Bone marrow (tissue), 2 donors: Measurements from ENCODE around the gene DLST.

Source experiments
- DNase-seq, 2 donors: peaks; one replicate each; lab custom pipeline; 2025; lab: John Stamatoyannopoulos, UW

The DLST gene

GRCh38 chr14:74896400-74896799, 14.7 kb downstream of the DLST start:
- DNase-seq, result no peak

DNA sequence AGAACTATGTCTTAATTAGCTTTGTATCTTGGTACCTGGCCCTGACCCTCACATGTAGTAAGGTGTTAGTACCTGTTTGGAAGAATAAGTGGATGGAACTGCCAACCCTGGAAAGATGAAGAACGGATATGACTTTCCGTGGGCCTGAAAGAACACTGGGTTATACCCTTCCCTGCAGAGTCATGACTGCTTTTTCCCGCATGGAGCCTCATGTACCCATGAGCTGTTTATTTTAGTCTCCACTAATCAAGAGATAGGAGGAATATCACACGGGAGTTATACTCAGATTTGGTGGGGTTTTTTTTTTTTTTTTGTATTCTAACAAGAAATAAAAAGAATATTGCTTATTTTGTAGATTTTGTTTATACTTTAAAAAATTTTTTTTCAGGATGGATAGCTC, 15.9 kb downstream of the DLST start:
- DNase-seq, result no peak

GRCh38 chr14:74898083-74898482, 16.4 kb downstream of the DLST start:
- no peak for DNase-seq

GRCh38 chr14:74898694-74899093, 17.0 kb downstream of the DLST start:
- no peak for DNase-seq

- DNase-seq, result no peak
These were observed 21.4 kb downstream of the DLST start for GRCh38 chr14:74902941-74903705.

DNA sequence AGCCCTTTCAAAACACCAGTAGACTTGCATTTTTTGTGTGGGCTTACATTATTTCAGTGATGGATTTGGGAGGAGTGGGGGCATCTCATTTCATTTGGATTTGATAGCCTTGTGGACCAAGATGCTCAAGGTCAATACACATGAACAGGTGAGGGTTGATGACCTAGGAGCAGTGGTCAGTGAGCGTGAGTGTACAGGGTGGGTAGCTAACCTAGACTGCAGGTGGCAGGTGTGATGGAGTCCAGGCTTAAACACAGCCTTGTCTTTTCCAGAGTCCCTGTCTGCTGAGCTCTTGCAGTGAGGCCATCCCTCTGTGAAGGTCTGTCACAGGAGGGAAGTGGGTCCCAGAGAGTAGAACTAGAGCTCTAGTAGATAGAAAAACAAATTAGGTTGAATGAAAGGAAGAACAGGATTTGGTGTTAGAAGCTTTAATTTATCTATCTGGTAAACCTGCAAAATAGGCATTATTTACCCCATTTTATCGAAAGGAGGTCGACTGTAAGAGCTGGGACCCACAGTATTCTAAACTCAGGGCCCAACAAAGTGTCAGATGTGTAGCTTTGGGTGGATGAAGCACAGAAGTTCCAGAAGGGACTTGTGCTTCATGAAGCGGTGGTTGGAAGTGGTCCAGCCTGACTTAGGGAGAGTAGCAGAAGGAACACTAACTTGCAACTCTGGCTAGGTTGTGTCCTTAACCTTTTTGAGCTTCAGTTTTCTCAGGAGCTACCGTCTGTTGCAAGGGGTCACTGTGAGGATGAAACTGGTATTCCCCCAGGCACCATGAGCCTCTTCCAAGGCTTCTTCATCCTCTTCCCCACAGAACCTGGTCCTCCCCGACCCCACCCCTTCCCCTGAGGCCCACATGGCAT, 23.2 kb downstream of the DLST start:
- DNase-seq, result no peak

DNA sequence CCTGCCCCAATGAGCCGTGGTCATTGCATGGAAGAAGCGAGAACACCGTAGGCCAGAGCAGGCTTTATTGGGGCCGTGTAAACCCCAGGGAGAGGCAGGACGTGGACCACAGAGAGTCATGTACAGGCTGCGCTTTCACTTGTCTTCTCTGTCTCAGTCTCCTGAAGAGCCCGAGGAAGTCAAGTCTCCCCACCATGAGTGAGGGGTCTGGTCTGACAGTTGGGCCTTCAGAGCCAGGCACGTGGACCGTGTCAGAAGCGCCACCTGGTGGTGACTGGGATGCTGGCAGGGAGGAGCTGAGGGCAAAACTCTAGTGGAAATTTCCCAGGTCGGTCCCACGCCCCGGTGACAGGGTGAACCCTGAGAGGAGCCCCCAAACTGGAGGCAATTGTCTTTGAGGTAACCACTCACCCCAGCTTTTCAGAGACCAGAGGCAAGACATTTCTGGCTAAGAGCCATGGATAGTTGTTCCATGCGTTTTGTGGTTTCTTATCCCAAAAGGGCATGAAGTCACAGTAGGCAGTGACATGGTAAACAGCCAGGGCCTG, 24.0 kb downstream of the DLST start:
- peak; percentile 57 to 62 for DNase-seq

DNA sequence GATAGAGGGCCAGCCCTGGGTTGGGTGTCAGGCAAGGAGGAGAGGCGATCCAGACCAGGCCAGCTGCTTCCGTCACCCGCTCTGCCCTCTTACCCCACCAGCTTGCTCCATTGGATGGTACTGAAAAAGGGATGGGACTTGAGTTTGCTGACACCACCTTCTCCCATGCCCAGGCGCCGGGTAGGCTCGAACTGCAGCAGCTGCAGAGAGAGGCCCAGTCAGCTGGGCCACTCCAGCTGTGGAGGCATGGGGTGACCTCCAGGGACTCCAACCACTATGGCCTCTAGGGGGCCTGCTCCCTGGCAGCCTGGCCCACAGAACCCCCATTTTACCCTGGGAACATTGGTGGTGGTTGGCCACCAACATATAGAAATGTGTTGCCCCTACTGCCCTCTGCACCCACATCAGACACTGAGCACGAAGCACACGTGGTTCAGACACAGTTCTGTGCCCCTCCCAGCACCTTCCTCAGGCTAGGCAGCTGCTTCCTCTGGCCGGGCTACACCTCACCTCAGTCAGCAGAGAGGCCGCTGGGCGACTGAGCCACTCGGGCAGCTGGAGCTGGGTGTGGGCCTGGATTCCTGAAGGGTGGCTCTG, 25.3 kb downstream of the DLST start:
- no peak for DNase-seq

GRCh38 chr14:74907744-74908143, 26.0 kb downstream of the DLST start:
- no peak for DNase-seq

- DNase-seq, result no peak
These were observed 27.2 kb downstream of the DLST start for GRCh38 chr14:74908861-74909341.

DNA sequence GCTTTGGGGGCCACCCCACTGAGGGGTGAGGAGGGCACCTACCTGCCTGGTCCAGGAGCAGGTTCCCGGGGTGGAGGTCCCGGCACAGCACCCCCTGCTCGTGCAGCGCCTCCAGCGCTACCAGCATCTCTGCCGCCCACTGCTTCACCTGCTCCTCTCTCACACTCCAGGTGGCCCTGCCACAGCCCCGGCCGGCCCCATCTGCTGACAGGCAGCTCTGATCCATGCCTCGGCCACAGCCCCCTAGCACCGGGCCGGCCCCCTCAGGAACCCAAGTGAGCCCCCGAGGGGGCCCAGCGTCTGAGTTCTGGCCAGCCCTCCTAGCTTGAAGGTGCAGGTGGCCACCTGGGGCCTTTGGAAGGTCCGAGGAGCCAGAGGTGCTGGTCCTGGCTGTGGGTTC, 27.8 kb downstream of the DLST start:
- no peak for DNase-seq

GRCh38 chr14:74909911-74910310, 28.2 kb downstream of the DLST start:
- DNase-seq, result no peak

- no peak for DNase-seq
These were observed 28.8 kb downstream of the DLST start for GRCh38 chr14:74910556-74910955.

GRCh38 chr14:74911221-74911620, 29.5 kb downstream of the DLST start:
- no peak for DNase-seq

- no peak for DNase-seq
These were observed 30.0 kb downstream of the DLST start for GRCh38 chr14:74911704-74912103.

DNA sequence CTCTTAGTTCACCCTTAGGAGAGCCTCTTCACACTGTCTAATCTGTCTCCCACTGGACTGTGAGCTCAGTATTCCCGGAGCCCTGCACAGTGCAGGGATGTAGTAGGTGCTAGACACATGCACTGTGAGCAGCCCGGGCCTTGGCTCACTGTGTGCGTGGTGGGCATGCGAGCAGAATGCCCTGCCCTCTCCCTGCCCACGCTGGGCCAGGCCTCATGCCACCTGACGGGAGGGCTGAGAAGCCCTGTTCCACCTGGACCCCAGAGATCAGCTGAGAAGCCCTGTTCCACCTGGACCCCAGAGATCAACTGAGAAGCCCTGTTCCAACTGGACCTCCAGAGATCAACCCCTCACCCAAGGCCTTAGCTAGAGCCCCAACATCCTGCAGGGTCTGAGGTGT, 30.4 kb downstream of the DLST start:
- no peak for DNase-seq

DNA sequence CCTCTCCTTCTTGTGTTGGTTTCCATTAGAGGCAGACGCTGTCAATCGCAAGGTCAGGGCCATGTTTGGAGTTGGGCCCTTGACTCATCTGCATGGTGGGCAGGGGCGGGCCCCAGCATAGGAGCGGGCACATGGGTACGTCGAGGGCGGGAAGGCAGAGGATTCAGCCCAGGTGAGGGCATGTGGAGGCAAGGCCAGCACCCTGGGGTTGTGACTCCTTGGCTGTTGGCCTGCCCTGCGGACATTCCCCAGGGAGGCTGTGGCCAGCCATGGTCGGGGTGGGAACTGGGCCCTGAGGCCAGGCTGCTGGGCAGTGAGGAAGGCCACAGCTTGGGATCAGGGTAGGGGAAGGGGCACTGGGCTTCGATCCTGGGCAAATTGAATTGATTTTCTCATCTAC, 31.1 kb downstream of the DLST start:
- no peak for DNase-seq

GRCh38 chr14:74913393-74913910, 31.7 kb downstream of the DLST start:
- DNase-seq, result no peak

DNA sequence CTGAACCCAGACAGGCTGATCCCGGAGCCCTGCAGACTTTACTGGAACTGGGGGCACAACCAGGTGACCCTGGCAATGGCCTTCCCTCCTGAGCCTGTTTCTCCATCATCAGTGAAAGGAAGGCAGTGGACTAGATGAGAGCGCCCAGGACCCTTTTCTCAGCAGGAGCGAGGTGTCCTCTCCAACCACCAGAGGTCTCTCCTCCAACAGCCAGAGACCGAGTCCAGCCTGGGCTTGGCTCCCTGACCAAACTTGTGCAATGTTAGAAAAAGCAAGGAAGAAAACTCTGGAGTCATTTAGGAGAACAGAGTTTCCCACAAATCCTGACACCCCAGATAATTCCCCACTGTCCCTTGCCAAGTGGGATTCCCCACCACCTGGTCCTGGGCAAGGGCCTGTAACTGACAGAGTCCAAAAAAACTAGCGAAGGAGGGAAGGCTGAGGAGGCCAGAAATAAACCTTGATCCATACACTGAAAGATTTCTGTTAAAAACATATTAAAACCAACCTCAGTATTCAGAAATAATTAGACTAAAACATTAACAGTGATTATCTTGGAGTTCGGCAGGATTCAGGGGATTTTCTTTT, 32.4 kb downstream of the DLST start:
- peak in 1 of 2 donors; percentile 47 for DNase-seq

DNA sequence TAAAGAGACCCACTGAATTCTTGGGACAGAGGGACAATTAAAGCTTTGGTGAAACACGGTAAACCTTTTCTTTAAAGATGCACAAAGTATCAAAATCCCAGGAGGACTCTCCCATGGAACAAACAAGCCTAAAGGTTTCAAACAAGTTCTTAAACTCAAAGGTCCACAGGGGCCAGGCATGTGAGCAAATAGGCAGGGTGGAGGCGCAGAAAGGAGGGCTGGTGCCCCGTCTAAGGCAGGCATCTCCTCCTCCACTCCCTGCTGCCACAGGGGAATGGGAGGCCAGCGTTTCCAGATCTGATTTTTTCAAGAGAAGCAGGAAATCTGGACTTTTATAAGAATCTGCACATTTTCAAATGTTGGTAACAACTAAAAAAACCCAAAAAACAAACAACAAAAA, 33.7 kb downstream of the DLST start:
- no peak for DNase-seq

DNA sequence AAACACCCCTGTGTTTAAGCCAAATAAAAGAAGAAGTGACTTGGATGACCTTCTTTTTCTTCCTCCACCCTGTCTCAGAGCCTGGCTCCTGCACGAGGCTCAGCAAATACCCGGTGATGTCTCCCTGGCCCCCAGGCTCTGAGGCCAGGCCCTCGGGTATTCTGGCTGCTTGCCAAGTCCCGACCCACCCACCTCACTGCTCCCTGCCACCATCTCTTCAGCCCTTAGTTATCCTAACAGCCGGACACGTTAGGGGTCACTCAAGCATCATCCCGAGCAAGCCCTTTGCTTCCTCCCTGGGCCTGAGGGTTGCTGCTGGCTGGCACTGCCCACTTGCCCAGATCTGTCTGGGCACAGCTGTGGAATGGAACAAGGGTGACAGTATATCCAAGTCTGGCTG, 34.1 kb downstream of the DLST start:
- DNase-seq, result no peak

DNA sequence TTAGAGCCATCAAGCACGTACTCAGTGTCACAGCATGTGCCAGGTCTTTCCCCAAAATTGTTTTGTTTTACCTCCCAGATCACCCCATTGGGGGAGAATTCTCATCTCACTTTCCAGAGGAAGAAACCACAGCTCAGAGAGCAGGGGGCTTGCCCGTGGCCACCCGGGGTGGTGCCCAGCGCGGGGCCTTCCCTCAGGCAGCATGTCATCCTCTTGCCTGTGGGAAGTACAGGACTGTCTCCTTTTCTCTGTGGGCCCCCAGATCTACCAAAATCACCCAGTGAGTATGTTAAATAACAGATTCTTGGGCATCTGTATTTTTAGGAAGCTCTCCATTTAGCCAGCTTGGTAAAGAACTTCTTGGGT, 35.4 kb downstream of the DLST start:
- DNase-seq, result no peak
